ENCODE measurements around the gene GOLGA2. TPM values are rescaled to one million over a fixed set of nuclear protein-coding genes. Genes with fewer than 3 reads are reported as not detected.

GOLGA2 gene
- total and polyA plus RNA-seq, 2 of the 4 experiments (the other 2 are of a cell fraction) = 118 to 146 TPM

DNA sequence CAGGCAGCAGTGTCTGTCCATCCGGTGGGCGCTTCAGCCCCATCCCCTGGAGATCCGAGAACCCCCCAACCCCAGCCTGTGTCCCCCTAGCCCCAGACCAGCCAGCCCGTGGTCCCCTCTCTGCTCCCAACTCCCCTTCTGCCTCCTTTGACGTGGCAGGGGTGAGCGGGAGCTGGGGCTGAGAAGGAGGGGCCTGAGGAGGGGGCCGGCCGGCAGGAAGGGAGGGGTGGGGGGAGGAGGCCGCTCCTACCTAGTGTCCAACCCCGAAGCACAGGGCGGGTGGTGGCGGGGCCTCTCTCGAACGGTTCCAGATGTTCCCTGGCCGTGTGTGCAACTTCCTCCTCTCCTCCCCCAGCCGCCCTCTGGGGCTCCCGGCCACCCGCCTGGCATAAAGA lies 31.0 kb downstream of the GOLGA2 start:
- Histone ChIP-seq H3K56ac (ENCODE audit: extremely low read depth, insufficient read depth, low read length) (no peak overlapping the region; the same call in 1 of the 2 replicates), H3K4me1 (ENCODE audit: control insufficient read depth, insufficient read depth, low read length) (peaks cover 26% of the 10 kb centered on the region), H4K5ac (ENCODE audit: low read depth, low read length) (peak overlapping the region; percentile 75), H3K14ac (replicated peaks; ENCODE audit: low read depth, low read length) (peak overlapping the region; percentile 83), H2BK20ac (ENCODE audit: low read depth, low read length) (peak overlapping the region; percentile 27; the same call in 1 of the 2 replicates), H4K20me1 (ENCODE audit: insufficient read depth, low read length) (no peaks in the 10 kb centered on the region), H3K9ac (ENCODE audit: low read depth, low read length) (peak overlapping the region; percentile 74), H3K9me3 (ENCODE audit: control insufficient read depth, insufficient read depth, low read length) (no peaks in the 10 kb centered on the region), H3K18ac (ENCODE audit: low read depth, low read length) (peak overlapping the region; percentile 78), H3K9me1 (ENCODE audit: insufficient read depth, low read length) (peaks cover 23% of the 10 kb centered on the region), H3K27me3 (ENCODE audit: control insufficient read depth, insufficient read depth, low read length) (no peaks in the 10 kb centered on the region), H3K23ac (ENCODE audit: low read depth, low read length) (peak overlapping the region; percentile 6; the same call in 1 of the 2 replicates), H2BK120ac (ENCODE audit: low read depth, low read length) (peak overlapping the region; percentile 23; the same call in 1 of the 2 replicates), H4K8ac (ENCODE audit: low read depth in 2 of 2, low read length in 2 of 2) (peak overlapping the region; percentile 95; a peak in 3 of 4 replicates), H3K4me3 (ENCODE audit: insufficient read depth, low read depth, low read length) (peak overlapping the region; percentile 47), H4K91ac (ENCODE audit: insufficient read depth, low read depth, low read length) (peak overlapping the region; percentile 67), H2AFZ (replicated peaks; ENCODE audit: low read length, poor library complexity) (peak overlapping the region; percentile 93), H2AK5ac (ENCODE audit: low read depth, low read length) (peak overlapping the region; percentile 98), H3K36me3 (ENCODE audit: control insufficient read depth, insufficient read depth, low read length) (no peaks in the 10 kb centered on the region), H2BK15ac (ENCODE audit: low read depth, low read length) (peak overlapping the region; percentile 45; the same call in 1 of the 3 replicates), H3K4me2 (ENCODE audit: low read depth, low read length) (peak overlapping the region; percentile 77), H2AK9ac (replicated peaks; ENCODE audit: low read depth, low read length, poor library complexity) (peak overlapping the region; percentile 99), H3K4ac (ENCODE audit: low read depth, low read length) (peak overlapping the region; percentile 95), H3K27ac (ENCODE audit: insufficient read depth, low read length) (peak overlapping the region; percentile 76), H2BK5ac (ENCODE audit: low read depth, low read length, poor library complexity, severe bottlenecking) (peak overlapping the region; percentile 46), H3K79me1 (ENCODE audit: low read depth in 1 of 2, low read length in 2 of 2) (peaks cover 0 to 15% of the 10 kb centered on the region in 2 experiments; a peak in 2 of 4 replicates)
- CTCF ChIA-PET = no interaction called here
- in situ Hi-C loops (cut with MboI; ENCODE audit: low sequenced_read_pairs) = no loop called here
- no TSS peak for BruUV-seq (replicated peaks)
- intact Hi-C loops (cut with micrococcal nuclease) = no loop called here
- dilution Hi-C loops (cut with HindIII; ENCODE audit: low sequenced_read_pairs, unreplicated experiment) = no loop called here
- TF ChIP-seq POLR2A (IDR thresholded peaks at IDR 0.05; ENCODE audit: low read depth, low read length) (peak; percentile 67), CHD1 (IDR thresholded peaks at IDR 0.05; ENCODE audit: low read depth, low read length) (no peak), MAFK (IDR thresholded peaks at IDR 0.05; ENCODE audit: low read depth, low read length) (no peak), MAZ (IDR thresholded peaks at IDR 0.05; ENCODE audit: borderline replicate concordance, low read depth, low read length) (peak; percentile 78; the same call in 1 of the 2 replicates), SMC3 (IDR thresholded peaks at IDR 0.05; ENCODE audit: low read depth, low read length) (no peak), NFE2L2 (IDR thresholded peaks at IDR 0.05; ENCODE audit: low read depth, low read length) (no peak)
- TF ChIP-seq, protein P1, sequence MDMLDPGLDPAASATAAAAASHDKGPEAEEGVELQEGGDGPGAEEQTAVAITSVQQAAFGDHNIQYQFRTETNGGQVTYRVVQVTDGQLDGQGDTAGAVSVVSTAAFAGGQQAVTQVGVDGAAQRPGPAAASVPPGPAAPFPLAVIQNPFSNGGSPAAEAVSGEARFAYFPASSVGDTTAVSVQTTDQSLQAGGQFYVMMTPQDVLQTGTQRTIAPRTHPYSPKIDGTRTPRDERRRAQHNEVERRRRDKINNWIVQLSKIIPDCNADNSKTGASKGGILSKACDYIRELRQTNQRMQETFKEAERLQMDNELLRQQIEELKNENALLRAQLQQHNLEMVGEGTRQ (IDR thresholded peaks at IDR 0.05; ENCODE audit: low read depth, low read length) = no peak
- no CpG with 5 or more reads among the region's 18 CpGs for WGBS, 2 experiments (ENCODE audit: extremely low coverage in 2 of 2, insufficient read length in 1 of 2)
- POLR2A ChIA-PET (ENCODE audit: unreplicated experiment) = no interaction called here
- ATAC-seq (ENCODE audit: low read depth) (peak; percentile 85), DNase-seq (peak; percentile 86)
